Karpas-422 (cell line): ENCODE measurements around the gene MS4A18. TPM values are rescaled to one million over a fixed set of nuclear protein-coding genes. Genes with fewer than 3 reads are reported as not detected.

Source experiments
- DNase-seq: peaks from one replicate; pipeline ENCODE4 v3.0.0-alpha.2; 2015
- H2AFZ ChIP-seq: fragments of 200-600 bp; sonication (generic); 2 replicates; pipeline ENCODE4 v1.6.1; 2014; ENCODE audit warnings: antibody characterized with exemption, low read length, mixed read lengths
- H3K27ac ChIP-seq: fragments of 200-600 bp; sonication (generic); 2 replicates; pipeline ENCODE4 v1.5.1; 2014; ENCODE audit warnings: mild to moderate bottlenecking, low read length, moderate library complexity
- H3K27me3 ChIP-seq: fragments of 200-600 bp; sonication (generic); 2 replicates; pipeline ENCODE4 v1.6.1; 2014; ENCODE audit warnings: low read length, mixed read lengths
- H3K36me3 ChIP-seq: fragments of 200-600 bp; sonication (generic); 2 replicates; pipeline ENCODE4 v1.6.1; 2014; ENCODE audit warnings: low read length, mixed read lengths; ENCODE audit not compliant: insufficient read depth
- H3K4me1 ChIP-seq: fragments of 200-600 bp; sonication (generic); 2 replicates; pipeline ENCODE4 v1.6.1; 2014; ENCODE audit warnings: mild to moderate bottlenecking, low read length, mixed read lengths
- H3K4me2 ChIP-seq: fragments of 200-600 bp; sonication (generic); 2 replicates; pipeline ENCODE4 v1.6.1; 2014; ENCODE audit warnings: low read length, low read depth, mild to moderate bottlenecking; ENCODE audit not compliant: poor library complexity, severe bottlenecking
- H3K4me3 ChIP-seq: fragments of 200-600 bp; sonication (generic); 2 replicates; pipeline ENCODE4 v1.5.1; 2014; ENCODE audit warnings: mild to moderate bottlenecking, antibody characterized with exemption, low read length, mixed read lengths
- H3K79me2 ChIP-seq: fragments of 200-600 bp; sonication (generic); 2 replicates; pipeline ENCODE4 v1.6.1; 2014; ENCODE audit warnings: mild to moderate bottlenecking, low read length, mixed read lengths
- H3K9ac ChIP-seq: fragments of 200-600 bp; sonication (generic); 2 replicates; pipeline ENCODE4 v1.6.0; 2014; ENCODE audit warnings: low read length
- H3K9me2 ChIP-seq: fragments of 200-600 bp; sonication (generic), shearing (Covaris generic); replicated peaks from 2 replicates; pipeline ENCODE4 v1.6.0; 2014; ENCODE audit warnings: mild to moderate bottlenecking, low read length, moderate library complexity; ENCODE audit not compliant: insufficient read depth
- H3K9me3 ChIP-seq: fragments of 300-700, 200-600 bp; sonication (generic); 2 replicates; pipeline ENCODE4 v1.6.1; 2014; ENCODE audit warnings: low read length, mixed read lengths
- H4K20me1 ChIP-seq: fragments of 200-600 bp; sonication (generic); 2 replicates; pipeline ENCODE4 v1.6.1; 2014; ENCODE audit warnings: mild to moderate bottlenecking, antibody characterized with exemption, low read length, low read depth; ENCODE audit not compliant: insufficient read depth
- total RNA-seq: library from RNA; depleted of rRNA; stranded (reverse); fragments of >200 nt; shearing (Covaris generic); gene quantifications from 2 replicates; pipeline ENCODE4 v1.2.3, GENCODE V29; 2014; ENCODE audit warnings: low replicate concordance

MS4A18 gene
- total RNA-seq, 1 experiment from 2014 or later: not detected

- no peak overlapping the region for H3K4me3 ChIP-seq
- H3K36me3 ChIP-seq: no peaks in the 10 kb centered on the region
- H3K79me2 ChIP-seq: no peaks in the 10 kb centered on the region
- no peak overlapping the region for H3K27ac ChIP-seq
- no peaks in the 10 kb centered on the region for H4K20me1 ChIP-seq
- no peaks in the 10 kb centered on the region for H3K9me2 ChIP-seq
- H3K4me1 ChIP-seq: peaks cover 5% of the 10 kb centered on the region
- no peak for DNase-seq
- no peaks in the 10 kb centered on the region for H3K9me3 ChIP-seq
- no peak overlapping the region for H3K4me2 ChIP-seq
- H3K27me3 ChIP-seq: 0 out of 2 replicates have a peak, but pooled peaks cover 5% of the 10 kb centered on the region
- H2AFZ ChIP-seq: no peak overlapping the region
- no peak overlapping the region for H3K9ac ChIP-seq
Measured at GRCh38 chr11:60780065-60780464, 55.5 kb downstream of the MS4A18 start.

- Histone ChIP-seq H3K4me1 (peaks cover 1% of the 10 kb centered on the region), H3K36me3 (no peaks in the 10 kb centered on the region), H3K27me3 (0 out of 2 replicates have a peak, but pooled peaks cover 5% of the 10 kb centered on the region), H2AFZ (no peak overlapping the region), H3K79me2 (no peaks in the 10 kb centered on the region), H4K20me1 (no peaks in the 10 kb centered on the region), H3K4me2 (no peak overlapping the region), H3K9ac (no peak overlapping the region), H3K9me3 (no peaks in the 10 kb centered on the region), H3K4me3 (no peak overlapping the region), H3K9me2 (no peaks in the 10 kb centered on the region), H3K27ac (no peak overlapping the region)
- DNase-seq: no peak
Measured at GRCh38 chr11:60780774-60781173, 56.3 kb downstream of the MS4A18 start.

GRCh38 chr11:60781286-60781980 lies 56.9 kb downstream of the MS4A18 start:
- Histone ChIP-seq H3K79me2 (no peaks in the 10 kb centered on the region), H3K27ac (no peak overlapping the region), H2AFZ (0 out of 2 replicates have a peak overlapping the region, but pooled peaks have one; percentile 12)

GRCh38 chr11:60781981-60782316 lies 57.4 kb downstream of the MS4A18 start:
- H3K79me2 ChIP-seq: no peaks in the 10 kb centered on the region
- no peak overlapping the region for H3K4me2 ChIP-seq
- H3K9me3 ChIP-seq: no peaks in the 10 kb centered on the region
- H3K36me3 ChIP-seq: no peaks in the 10 kb centered on the region
- H4K20me1 ChIP-seq: no peaks in the 10 kb centered on the region
- no peak for DNase-seq
- H2AFZ ChIP-seq: no peak overlapping the region
- no peak overlapping the region for H3K4me3 ChIP-seq
- 0 out of 2 replicates have a peak, but pooled peaks cover 2% of the 10 kb centered on the region for H3K27me3 ChIP-seq
- H3K9me2 ChIP-seq: no peaks in the 10 kb centered on the region
- H3K4me1 ChIP-seq: no peaks in the 10 kb centered on the region
- no peak overlapping the region for H3K27ac ChIP-seq
- H3K9ac ChIP-seq: no peak overlapping the region

More at GRCh38 chr11:60781286-60781980, 56.9 kb downstream of the MS4A18 start:
- Histone ChIP-seq H3K4me3 (no peak overlapping the region), H3K4me1 (no peaks in the 10 kb centered on the region), H3K9me2 (no peaks in the 10 kb centered on the region), H4K20me1 (no peaks in the 10 kb centered on the region), H3K9ac (no peak overlapping the region), H3K9me3 (no peaks in the 10 kb centered on the region), H3K36me3 (no peaks in the 10 kb centered on the region), H3K4me2 (no peak overlapping the region), H3K27me3 (0 out of 2 replicates have a peak, but pooled peaks cover 5% of the 10 kb centered on the region)
- no peak for DNase-seq

- H3K79me2 ChIP-seq: no peaks in the 10 kb centered on the region
Measured at GRCh38 chr11:60782393-60783140, 58.0 kb downstream of the MS4A18 start.

GRCh38 chr11:60783141-60783484 lies 58.6 kb downstream of the MS4A18 start:
- H3K9ac ChIP-seq: no peak overlapping the region
- H3K27me3 ChIP-seq: no peaks in the 10 kb centered on the region
- H3K4me3 ChIP-seq: no peak overlapping the region
- no peaks in the 10 kb centered on the region for H3K9me2 ChIP-seq
- H3K36me3 ChIP-seq: no peaks in the 10 kb centered on the region
- no peak overlapping the region for H2AFZ ChIP-seq
- H4K20me1 ChIP-seq: no peaks in the 10 kb centered on the region
- no peaks in the 10 kb centered on the region for H3K79me2 ChIP-seq
- H3K4me2 ChIP-seq: no peak overlapping the region
- no peak overlapping the region for H3K27ac ChIP-seq
- no peak for DNase-seq
- H3K9me3 ChIP-seq: no peaks in the 10 kb centered on the region
- no peaks in the 10 kb centered on the region for H3K4me1 ChIP-seq

More at GRCh38 chr11:60782393-60783140, 58.0 kb downstream of the MS4A18 start:
- H3K4me1 ChIP-seq: no peaks in the 10 kb centered on the region
- H4K20me1 ChIP-seq: no peaks in the 10 kb centered on the region
- H3K27me3 ChIP-seq: no peaks in the 10 kb centered on the region
- no peaks in the 10 kb centered on the region for H3K9me2 ChIP-seq
- H3K9ac ChIP-seq: no peak overlapping the region
- H3K36me3 ChIP-seq: no peaks in the 10 kb centered on the region
- no peak overlapping the region for H3K27ac ChIP-seq
- H3K4me2 ChIP-seq: no peak overlapping the region
- no peak overlapping the region for H2AFZ ChIP-seq
- DNase-seq: no peak
- H3K9me3 ChIP-seq: no peaks in the 10 kb centered on the region
- H3K4me3 ChIP-seq: no peak overlapping the region

- H4K20me1 ChIP-seq: no peaks in the 10 kb centered on the region
- no peaks in the 10 kb centered on the region for H3K27me3 ChIP-seq
- no peak for DNase-seq
- H3K9ac ChIP-seq: no peak overlapping the region
- H3K9me3 ChIP-seq: no peaks in the 10 kb centered on the region
- H3K4me3 ChIP-seq: no peak overlapping the region
- no peak overlapping the region for H2AFZ ChIP-seq
- no peak overlapping the region for H3K27ac ChIP-seq
- H3K36me3 ChIP-seq: no peaks in the 10 kb centered on the region
- H3K4me1 ChIP-seq: no peaks in the 10 kb centered on the region
- H3K79me2 ChIP-seq: no peaks in the 10 kb centered on the region
- no peaks in the 10 kb centered on the region for H3K9me2 ChIP-seq
- H3K4me2 ChIP-seq: no peak overlapping the region
Measured at GRCh38 chr11:60783911-60784310, 59.4 kb downstream of the MS4A18 start.

GRCh38 chr11:60785136-60785535 lies 60.6 kb downstream of the MS4A18 start, which contains the start of gene MS4A10:
TSS of gene MS4A10 (plus strand) at chr11:60785333. CDS start at chr11:60790336, 5,003 bp downstream.
- Histone ChIP-seq H2AFZ (no peak within 1 kb of the TSS), H3K9me3 (no peaks in the 10 kb centered on the region), H3K79me2 (no peaks in the 10 kb centered on the region), H3K4me3 (no peak within 1 kb of the TSS), H3K9me2 (no peaks in the 10 kb centered on the region), H3K27ac (no peak within 1 kb of the TSS), H4K20me1 (no peaks in the 10 kb centered on the region), H3K4me2 (no peak within 1 kb of the TSS), H3K9ac (no peak within 1 kb of the TSS), H3K36me3 (no peaks in the 10 kb centered on the region), H3K27me3 (no peaks in the 10 kb centered on the region), H3K4me1 (no peaks in the 10 kb centered on the region)
- DNase-seq: no peak
